GM12801 (cell line): ENCODE measurements around the gene ANKH.

Experiments used
- TF ChIP-seq, protein P1 (sequence below): IDR thresholded peaks from one replicate; pipeline ENCODE4 v1.5.1; 2011; ENCODE audit warnings: control low read depth; ENCODE audit not compliant: insufficient read length; ENCODE audit errors: extremely low read depth

ANKH gene

DNA sequence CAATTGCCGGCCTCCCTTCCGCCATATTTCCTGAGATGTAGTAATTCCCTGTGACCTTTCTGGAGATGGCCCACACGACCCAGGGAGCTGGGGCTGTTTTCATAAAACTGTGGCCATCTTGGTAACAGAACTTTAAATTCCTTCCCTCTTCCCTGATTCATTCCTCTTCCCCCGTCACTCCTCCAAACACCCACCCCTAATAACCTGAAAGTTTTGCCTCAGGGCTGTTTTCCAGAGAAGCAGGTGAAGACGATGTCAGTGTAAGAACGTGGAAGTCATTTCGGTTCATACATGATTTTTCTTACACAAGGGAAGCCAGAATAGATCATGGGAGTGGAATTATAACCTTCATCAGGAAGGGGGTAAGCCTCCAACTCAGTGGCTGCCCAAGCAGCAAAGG, 40.6 kb upstream of the ANKH start:
- TF ChIP-seq, protein P1, sequence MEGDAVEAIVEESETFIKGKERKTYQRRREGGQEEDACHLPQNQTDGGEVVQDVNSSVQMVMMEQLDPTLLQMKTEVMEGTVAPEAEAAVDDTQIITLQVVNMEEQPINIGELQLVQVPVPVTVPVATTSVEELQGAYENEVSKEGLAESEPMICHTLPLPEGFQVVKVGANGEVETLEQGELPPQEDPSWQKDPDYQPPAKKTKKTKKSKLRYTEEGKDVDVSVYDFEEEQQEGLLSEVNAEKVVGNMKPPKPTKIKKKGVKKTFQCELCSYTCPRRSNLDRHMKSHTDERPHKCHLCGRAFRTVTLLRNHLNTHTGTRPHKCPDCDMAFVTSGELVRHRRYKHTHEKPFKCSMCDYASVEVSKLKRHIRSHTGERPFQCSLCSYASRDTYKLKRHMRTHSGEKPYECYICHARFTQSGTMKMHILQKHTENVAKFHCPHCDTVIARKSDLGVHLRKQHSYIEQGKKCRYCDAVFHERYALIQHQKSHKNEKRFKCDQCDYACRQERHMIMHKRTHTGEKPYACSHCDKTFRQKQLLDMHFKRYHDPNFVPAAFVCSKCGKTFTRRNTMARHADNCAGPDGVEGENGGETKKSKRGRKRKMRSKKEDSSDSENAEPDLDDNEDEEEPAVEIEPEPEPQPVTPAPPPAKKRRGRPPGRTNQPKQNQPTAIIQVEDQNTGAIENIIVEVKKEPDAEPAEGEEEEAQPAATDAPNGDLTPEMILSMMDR = no peak

DNA sequence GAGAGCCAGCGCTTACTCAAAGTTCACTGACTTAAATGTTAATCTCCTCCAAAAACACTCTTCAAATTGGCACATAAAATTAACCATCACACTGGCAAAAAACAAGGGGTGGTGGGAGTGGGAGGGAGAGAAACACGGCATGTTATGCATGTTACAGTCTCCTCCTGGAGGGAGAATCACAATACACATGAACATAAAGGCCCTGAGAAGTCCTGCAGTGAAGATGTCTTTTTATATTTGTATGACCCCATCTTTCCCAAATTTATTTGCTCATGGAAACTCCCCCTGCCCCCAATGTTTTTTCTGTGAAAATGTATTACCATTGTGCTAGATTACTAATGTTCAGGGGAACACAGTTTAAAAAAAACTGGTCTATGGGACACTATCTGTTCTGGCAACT, 37.8 kb upstream of the ANKH start:
- TF ChIP-seq, protein P1 = no peak

DNA sequence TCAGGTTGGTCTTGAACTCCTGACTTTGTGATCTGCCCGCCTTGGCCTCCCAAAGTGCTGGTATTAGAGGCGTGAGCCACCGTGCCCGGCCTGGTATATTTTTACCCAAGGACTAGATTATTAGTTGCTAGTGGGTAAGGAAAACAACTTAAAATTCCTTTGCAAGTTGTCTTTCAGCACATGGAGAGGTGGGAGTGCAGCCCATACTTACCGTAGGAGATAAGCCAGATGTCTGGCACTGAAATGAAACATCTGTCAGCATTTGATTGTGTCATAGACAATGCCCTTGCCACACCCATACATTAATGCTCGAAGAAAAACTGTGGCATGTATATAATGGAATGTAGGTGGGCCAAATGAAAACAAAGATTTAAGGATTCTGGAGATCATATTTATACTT, 36.6 kb upstream of the ANKH start:
- TF ChIP-seq, protein P1 = no peak

DNA sequence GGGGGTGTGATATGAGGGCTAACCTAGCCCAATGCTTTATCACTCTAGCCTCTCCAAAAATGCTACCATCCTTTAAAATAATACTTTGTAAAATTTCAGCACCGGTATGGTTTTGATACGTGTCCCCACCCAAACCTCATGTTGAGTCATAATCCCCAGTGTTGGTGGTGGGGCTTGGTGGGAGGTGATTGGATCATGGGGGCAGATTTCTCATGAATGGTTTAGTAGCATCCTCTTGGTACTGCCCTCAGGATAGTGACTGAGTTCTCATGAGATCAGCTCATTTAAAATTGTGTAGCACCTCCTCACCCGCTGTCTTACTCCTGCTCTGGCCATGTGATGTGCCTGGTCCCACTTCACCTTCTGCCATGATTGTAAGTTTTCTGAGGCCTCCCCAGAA, 35.0 kb upstream of the ANKH start:
- TF ChIP-seq, protein P1 = no peak

DNA sequence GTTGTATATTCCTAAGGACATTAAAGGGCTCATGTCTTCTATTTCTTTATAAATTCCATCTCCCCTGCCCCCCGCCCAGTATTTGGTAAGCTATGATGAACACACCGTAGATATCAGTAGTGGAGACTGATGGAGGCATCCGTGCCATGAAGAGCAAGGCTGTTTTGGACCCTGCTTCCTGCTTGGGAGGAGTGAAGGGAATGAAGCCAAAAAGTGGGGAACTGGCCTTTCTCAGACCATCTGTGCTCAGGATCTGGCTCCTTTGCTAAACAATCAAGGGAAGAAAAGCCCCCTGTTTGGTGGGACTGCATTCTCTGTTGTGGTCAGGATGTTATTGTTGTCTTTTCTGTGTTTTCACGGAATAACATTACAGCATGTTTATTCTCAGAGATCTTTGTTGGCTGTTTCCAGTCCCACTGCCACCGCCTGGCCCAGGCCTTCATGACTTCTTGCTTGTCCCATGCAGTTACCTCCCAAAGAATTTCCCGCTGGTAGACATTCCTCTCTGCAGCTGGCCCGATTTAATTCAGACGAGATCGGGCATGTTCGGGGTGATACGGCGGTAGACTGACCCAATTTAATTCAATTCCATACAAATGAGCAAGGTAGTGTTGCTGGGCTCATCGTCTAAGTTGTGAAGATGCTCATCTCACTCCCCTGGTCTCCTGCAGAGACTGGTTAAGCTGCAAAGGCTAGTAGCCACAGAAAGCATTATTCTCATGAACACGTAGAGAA, 31.4 kb upstream of the ANKH start:
- TF ChIP-seq, protein P1 = no peak

DNA sequence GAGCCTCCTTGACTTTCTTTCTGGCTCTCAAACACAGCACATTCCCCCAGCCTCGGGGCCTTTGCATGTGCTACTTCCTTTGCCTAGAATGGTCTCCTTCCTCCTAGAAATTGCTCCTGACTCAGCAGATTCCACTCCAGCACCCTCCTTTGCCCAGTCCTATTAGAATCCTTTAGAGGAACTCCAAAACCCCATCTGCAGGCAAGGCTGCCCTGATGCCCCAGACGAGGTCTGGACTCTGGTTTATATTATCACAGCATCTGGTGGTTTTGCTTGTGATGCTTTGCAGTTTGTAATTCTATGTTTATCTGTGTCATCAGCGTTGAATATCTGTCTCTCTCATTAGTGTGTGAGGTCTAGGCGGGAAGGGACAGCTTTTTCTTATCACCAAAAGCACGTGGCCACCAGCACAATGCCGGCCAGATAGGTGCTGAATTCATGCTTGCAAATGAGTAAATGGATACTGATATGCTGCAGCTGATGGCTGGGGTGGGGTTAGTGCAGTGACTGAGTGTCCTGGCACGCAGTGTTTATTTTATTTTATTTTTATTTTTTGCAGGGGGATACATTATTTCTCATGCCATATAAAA, 30.0 kb upstream of the ANKH start:
- TF ChIP-seq, protein P1 = no peak

DNA sequence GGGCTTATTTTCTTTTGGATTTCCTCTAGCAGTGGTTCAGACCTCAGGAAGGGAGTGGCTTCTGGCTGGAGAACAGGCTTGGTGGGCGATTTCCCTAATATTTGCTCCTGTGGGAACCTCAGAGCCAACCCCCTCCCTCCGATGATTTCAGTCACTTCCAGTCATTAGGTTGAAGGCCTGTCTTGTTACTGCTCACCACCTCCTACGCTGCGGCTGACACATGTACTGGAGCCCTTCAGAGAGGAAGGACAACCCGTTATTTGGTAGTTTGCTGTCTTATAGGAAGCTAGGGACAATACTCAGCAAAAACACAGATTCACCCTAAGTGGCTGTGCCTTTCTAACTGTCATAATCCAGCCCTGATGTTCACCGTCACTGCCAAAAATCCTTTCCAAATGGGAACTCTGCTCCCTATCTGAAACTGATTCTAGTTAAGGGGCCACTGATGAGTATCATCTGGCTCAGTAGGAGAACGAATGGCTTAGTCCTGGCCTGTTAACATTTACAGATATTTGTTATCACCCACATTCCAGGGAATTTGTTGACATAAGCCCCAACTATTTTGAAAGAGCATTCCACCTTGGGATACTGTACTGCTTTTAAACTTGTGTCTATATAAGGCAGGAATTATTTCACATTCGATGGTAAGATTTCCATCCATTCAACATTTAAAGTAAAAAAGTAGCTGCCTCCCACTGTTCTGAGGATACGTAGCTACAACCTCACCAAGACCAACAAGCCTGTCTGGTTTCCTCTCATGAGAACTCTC, 29.3 kb upstream of the ANKH start:
- TF ChIP-seq, protein P1 = no peak
